HepG2 (cell line): ENCODE measurements around the gene LRRC10B. TPM values are rescaled to one million over a fixed set of nuclear protein-coding genes. Genes with fewer than 3 reads are reported as not detected.

ENCODE experiments used
- ATAC-seq: fragments of 200-7000 bp; cut with Tn5 transposase; 3 replicates; pipeline ENCODE4 v1.9.1; 2020; ENCODE audit warnings: mild to moderate bottlenecking, moderate library complexity
- BruUV-seq: library from RNA; stranded (reverse); fragments of 400-500 nt; replicated peaks from 2 replicates; lab custom pipeline; 2021; lab: Mats Ljungman, UMichigan
- CTCF ChIA-PET: fragments of 300-600 bp; formaldehyde crosslinking; extraction: SDS; loops from one replicate; lab custom pipeline; 2021; ENCODE audit warnings: low total read pairs, inconsistent platforms, low intra/inter-chr PET ratio; lab: Yijun Ruan, JAX
- POLR2A ChIA-PET: fragments of 350-600 bp; sonication (Branson Sonifier 250); formaldehyde crosslinking; loops from one replicate; lab custom pipeline; 2020; ENCODE audit warnings: antibody characterized with exemption, inconsistent platforms; lab: Yijun Ruan, JAX
- DNase-seq: peaks from one replicate; pipeline ENCODE4 v3.0.0-alpha.2; 2015; ENCODE audit warnings: low spot score
- FAIRE-seq: peaks from 3 replicates; lab custom pipeline; 2011; peaks lifted over from hg19 to GRCh38; lab: Jason Lieb, UNC
- H2AFZ ChIP-seq: one replicate; pipeline ENCODE4 v1.6.1; 2011; ENCODE audit warnings: low read length, inconsistent platforms
- H3K27ac ChIP-seq: fragments of 300-600 bp; 3 replicates; pipeline ENCODE4 v1.8.0; 2011; ENCODE audit warnings: mixed run types, mild to moderate bottlenecking, mixed read lengths, low read length, inconsistent platforms; ENCODE audit not compliant: insufficient read depth; ENCODE audit errors: extremely low read length
- H3K27me3 ChIP-seq, 2 experiments: fragments of 200-600 bp in 1 of 2; 2 replicates in 1 of 2; 3 replicates in 1 of 2; pipeline versions ENCODE4 v1.6.0 to v1.8.0; 2011; ENCODE audit warnings: low read length in 2 of 2, mild to moderate bottlenecking in 2 of 2, moderate library complexity in 2 of 2, inconsistent platforms in 1 of 2; ENCODE audit not compliant: insufficient read depth in 2 of 2, control insufficient read depth in 1 of 2
- H3K36me3 ChIP-seq, 2 experiments: fragments of 200-600 bp in 1 of 2; replicated peaks in 1 of 2; 2 replicates in 1 of 2; 3 replicates in 1 of 2; pipeline versions ENCODE4 v1.5.1 to v1.8.0; 2011; ENCODE audit warnings: low read length in 2 of 2, inconsistent platforms in 1 of 2; ENCODE audit not compliant: insufficient read depth in 2 of 2, control insufficient read depth in 1 of 2
- H3K4me1 ChIP-seq: 2 replicates; pipeline ENCODE4 v1.5.1; 2012; ENCODE audit warnings: low read length, inconsistent platforms; ENCODE audit not compliant: insufficient read depth
- H3K4me2 ChIP-seq: 2 replicates; pipeline ENCODE4 v1.6.0; 2011; ENCODE audit warnings: low read depth, low read length, inconsistent platforms
- H3K4me3 ChIP-seq, 3 experiments: fragments of 200-600 bp in 1 of 3; sonication (generic), shearing (Covaris generic) in 1 of 3; replicated peaks in 1 of 3; 2 replicates each; pipeline ENCODE4 v1.5.1; 2011 to 2016; ENCODE audit warnings: low read length in 3 of 3, inconsistent platforms in 2 of 3, low read depth in 2 of 3, mild to moderate bottlenecking in 2 of 3, control low read depth in 1 of 3, mixed read lengths in 1 of 3; ENCODE audit not compliant: insufficient read depth in 1 of 3
- H3K79me2 ChIP-seq: one replicate; pipeline ENCODE4 v1.6.1; 2011; ENCODE audit warnings: low read length, inconsistent platforms; ENCODE audit not compliant: insufficient read depth
- H3K9ac ChIP-seq: 2 replicates; pipeline ENCODE4 v1.6.0; 2011; ENCODE audit warnings: mild to moderate bottlenecking, low read depth, low read length, inconsistent platforms; ENCODE audit not compliant: insufficient read depth
- H3K9me3 ChIP-seq: 2 replicates; pipeline ENCODE4 v1.5.1; 2012; ENCODE audit warnings: mild to moderate bottlenecking, low read length
- H4K20me1 ChIP-seq: 2 replicates; pipeline ENCODE4 v1.6.0; 2011; ENCODE audit warnings: inconsistent platforms, mild to moderate bottlenecking, low read length, moderate library complexity; ENCODE audit not compliant: insufficient read depth
- GTF3A ChIP-seq: sonication (generic); formaldehyde crosslinking; conservative IDR thresholded peaks from 2 replicates; pipeline ENCODE4 v1.4.0; 2020; ENCODE audit warnings: mild to moderate bottlenecking, missing genetic modification reagents
- HMG20B ChIP-seq: conservative IDR thresholded peaks from 2 replicates; pipeline ENCODE4 v1.6.1; 2016; ENCODE audit warnings: missing genetic modification reagents, missing compliant biosample characterization
- HMGA1 ChIP-seq: sonication (generic); formaldehyde crosslinking; conservative IDR thresholded peaks from 2 replicates; pipeline ENCODE4 v1.4.0; 2020; ENCODE audit warnings: missing genetic modification reagents
- NONO ChIP-seq, 2 experiments: fragments of 450-650 bp in 1 of 2; sonication (generic) in 1 of 2; formaldehyde crosslinking in 1 of 2; IDR thresholded peaks in 1 of 2; conservative IDR thresholded peaks in 1 of 2; 2 replicates each; pipeline versions ENCODE4 v1.6.1 to v1.8.0; 2017 to 2022; ENCODE audit warnings: mild to moderate bottlenecking in 1 of 2, missing genetic modification reagents in 1 of 2, moderate library complexity in 1 of 2
- PHF21A ChIP-seq: sonication (generic); formaldehyde crosslinking; IDR thresholded peaks from 2 replicates; pipeline ENCODE4 v1.5.0; 2020; ENCODE audit warnings: mild to moderate bottlenecking, missing genetic modification reagents
- REPIN1 ChIP-seq: sonication (generic); formaldehyde crosslinking; IDR thresholded peaks from 2 replicates; pipeline ENCODE4 v1.8.0; 2022; ENCODE audit warnings: missing genetic modification reagents, low read depth, mild to moderate bottlenecking, borderline replicate concordance
- TBL1XR1 ChIP-seq: fragments of 150-350 bp; IDR thresholded peaks from 2 replicates; pipeline ENCODE4 v1.6.1; 2014; ENCODE audit warnings: borderline replicate concordance, low read length; ENCODE audit not compliant: partially characterized antibody
- ZBTB39 ChIP-seq: sonication (generic); formaldehyde crosslinking; IDR thresholded peaks from 2 replicates; pipeline ENCODE4 v1.5.0; 2020; ENCODE audit warnings: missing genetic modification reagents
- ZIK1 ChIP-seq: sonication (generic); formaldehyde crosslinking; IDR thresholded peaks from 2 replicates; pipeline ENCODE4 v1.5.0; 2020; ENCODE audit warnings: mild to moderate bottlenecking, low read depth, missing genetic modification reagents, borderline replicate concordance
- ZNF101 ChIP-seq: sonication (generic); formaldehyde crosslinking; IDR thresholded peaks from 2 replicates; pipeline ENCODE4 v1.4.0; 2020; ENCODE audit warnings: mild to moderate bottlenecking, low read depth, missing genetic modification reagents, borderline replicate concordance
- ZNF44 ChIP-seq: sonication (generic); formaldehyde crosslinking; IDR thresholded peaks from 2 replicates; pipeline ENCODE4 v1.5.1; 2020; ENCODE audit warnings: mild to moderate bottlenecking, missing genetic modification reagents
- ZNF616 ChIP-seq: sonication (generic); formaldehyde crosslinking; IDR thresholded peaks from 2 replicates; pipeline ENCODE4 v1.5.0; 2020; ENCODE audit warnings: low read depth, mild to moderate bottlenecking, missing genetic modification reagents
- ZNF619 ChIP-seq: sonication (generic); formaldehyde crosslinking; IDR thresholded peaks from 2 replicates; pipeline ENCODE4 v1.4.0; 2020; ENCODE audit warnings: mild to moderate bottlenecking, missing genetic modification reagents
- ZNF749 ChIP-seq: sonication (generic); formaldehyde crosslinking; IDR thresholded peaks from 2 replicates; pipeline ENCODE4 v1.8.0; 2022; ENCODE audit warnings: mild to moderate bottlenecking, missing genetic modification reagents, moderate library complexity, borderline replicate concordance
- ZNF773 ChIP-seq: sonication (generic); formaldehyde crosslinking; IDR thresholded peaks from 2 replicates; pipeline ENCODE4 v1.4.0; 2020; ENCODE audit warnings: missing genetic modification reagents, borderline replicate concordance
- ZNF782 ChIP-seq: sonication (generic); formaldehyde crosslinking; IDR thresholded peaks from 2 replicates; pipeline ENCODE4 v1.4.0; 2020; ENCODE audit warnings: missing genetic modification reagents, mild to moderate bottlenecking, borderline replicate concordance
- WGBS: methylation state at CpG from one replicate; pipeline ENCODE4 v1.1.6; 2017; ENCODE audit warnings: low lambda C conversion rate; 5-methylcytosine and 5-hydroxymethylcytosine counted together
- in situ Hi-C: cut with HindIII; loops from 2 replicates; pipeline ENCODE4 v1.10.0; 2017; ENCODE audit warnings: low pct_unique_long_range_greater_than_20kb; ENCODE audit not compliant: extremely low pct_ligation_motif_present
- intact Hi-C: fragments of 100-400 bp; cut with micrococcal nuclease; formaldehyde crosslinking; loops from one replicate; pipeline ENCODE4 v1.10.0; 2022; ENCODE audit not compliant: unreplicated experiment
- polyA plus RNA-seq, 8 experiments: library from polyadenylated mRNA; depleted of rRNA in 3 of 8; stranded (reverse) in 7 of 8; unstranded in 1 of 8; fragments of >200 nt; fragmentation: Illumina TruSeq in 4 of 8; extraction: Trizol in 4 of 8; gene quantifications; 2 replicates each; pipeline versions ENCODE4 v1.2.1 to v1.2.3, GENCODE V29; 2011 to 2016; ENCODE audit warnings: low read depth in 4 of 8, missing spikeins in 1 of 8, mixed read lengths in 1 of 8; ENCODE audit not compliant: insufficient read depth in 1 of 8
- total RNA-seq, 5 experiments: library from RNA; depleted of rRNA; stranded (reverse); fragments of >200 nt; fragmentation: Illumina TruSeq; extraction: Trizol; gene quantifications; 2 replicates each; pipeline ENCODE4 v1.2.3, GENCODE V29; 2016; ENCODE audit warnings: low read depth in 1 of 5
- TF ChIP-seq, protein P1 (sequence below): sonication (generic); formaldehyde crosslinking; IDR thresholded peaks from 2 replicates; pipeline ENCODE4 v1.5.0; 2020; ENCODE audit warnings: mild to moderate bottlenecking, missing genetic modification reagents, moderate library complexity

The LRRC10B gene
- total and polyA plus RNA-seq, 2 of the 13 experiments (the other 11 are each of a cell fraction or from before 2014, with no cell fraction given) = not detected

DNA sequence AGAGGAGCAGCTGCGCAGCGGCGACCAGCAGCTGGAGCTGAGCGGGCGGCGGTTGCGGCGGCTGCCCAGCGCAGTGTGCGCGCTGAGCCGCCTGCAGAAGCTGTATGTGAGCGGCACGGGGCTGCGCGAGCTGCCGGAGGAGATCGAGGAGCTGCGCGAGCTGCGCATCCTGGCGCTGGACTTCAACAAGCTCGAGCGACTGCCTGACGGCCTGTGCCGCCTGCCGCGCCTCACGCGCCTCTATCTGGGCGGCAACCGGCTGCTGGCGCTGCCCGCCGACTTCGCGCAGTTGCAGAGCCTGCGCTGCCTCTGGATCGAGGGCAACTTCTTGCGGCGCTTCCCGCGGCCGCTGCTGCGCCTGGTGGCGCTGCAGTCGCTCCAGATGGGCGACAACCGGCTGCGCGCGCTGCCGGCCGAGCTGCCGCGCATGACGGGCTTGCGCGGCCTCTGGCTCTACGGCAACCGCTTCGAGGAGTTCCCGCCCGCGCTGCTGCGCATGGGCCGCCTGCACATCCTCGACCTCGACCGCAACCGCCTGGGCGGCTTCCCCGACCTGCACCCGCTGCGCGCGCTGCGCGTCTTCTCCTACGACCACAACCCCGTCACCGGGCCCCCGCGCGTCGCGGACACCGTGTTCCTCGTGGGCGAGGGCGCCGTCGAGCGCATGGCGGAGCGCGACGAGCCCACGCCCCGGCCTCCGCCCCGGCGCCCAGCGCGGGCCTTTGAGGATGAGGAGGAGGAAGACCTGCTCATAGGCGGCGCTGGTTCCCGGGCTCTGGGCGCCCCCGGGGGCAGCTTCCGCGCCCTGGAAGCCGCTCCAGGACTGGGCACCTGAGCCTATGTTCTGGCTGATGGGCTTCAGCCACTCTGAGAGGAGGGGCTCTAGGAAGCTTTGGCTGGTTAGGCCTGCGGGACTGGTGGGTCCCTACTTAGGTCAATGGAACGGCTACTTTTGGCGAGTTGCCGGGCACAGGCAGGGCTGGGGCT is 787 bp downstream of the LRRC10B start:
- DNase-seq (peak; percentile 63), FAIRE-seq (no peak), ATAC-seq (peak; percentile 87)
- H3K4me2 ChIP-seq = peak overlapping the region; percentile 65
- H3K36me3 ChIP-seq = no peaks in the 10 kb centered on the region
- H3K27me3 ChIP-seq = peaks cover 17 to 57% of the 10 kb centered on the region in 2 experiments
- no peaks in the 10 kb centered on the region for H3K79me2 ChIP-seq
- peak overlapping the region in 2 of 3 experiments; percentile 21 to 60; a peak in 3 of 6 replicates for H3K4me3 ChIP-seq
- H3K9me3 ChIP-seq = no peaks in the 10 kb centered on the region
- CTCF ChIA-PET = no interaction called here
- POLR2A ChIA-PET = no interaction called here
- no peak overlapping the region for H3K9ac ChIP-seq
- intact Hi-C loops = no loop called here
- H2AFZ ChIP-seq = no peak overlapping the region
- no peak overlapping the region for H3K27ac ChIP-seq
- H3K4me1 ChIP-seq = peaks cover 17% of the 10 kb centered on the region
- in situ Hi-C loops = no loop called here
- no TSS peak for BruUV-seq
- WGBS = 82% methylated on average over 43 of the region's 117 CpGs
- H4K20me1 ChIP-seq = no peaks in the 10 kb centered on the region
- TF ChIP-seq PHF21A (CRISPR knock-in tag) (no peak), ZNF616 (peak; percentile 36; the same call in 1 of the 2 replicates), NONO (IDR thresholded peaks at IDR 0.05) (no peak), NONO (CRISPR knock-in tag; conservative IDR thresholded peaks at IDR 0.05) (peak; percentile 52; the same call in 1 of the 2 replicates), HMG20B (no peak), TBL1XR1 (no peak), ZNF619 (no peak), ZBTB39 (CRISPR knock-in tag) (no peak), ZNF749 (peak; percentile 50; the same call in 1 of the 2 replicates), ZNF101 (CRISPR knock-in tag) (no peak), HMGA1 (CRISPR knock-in tag) (no peak), ZNF773 (CRISPR knock-in tag) (no peak), ZNF44 (CRISPR knock-in tag) (no peak), GTF3A (CRISPR knock-in tag) (no peak), REPIN1 (CRISPR knock-in tag) (0 out of 2 replicates have a peak, but pooled peaks have one; percentile 42), ZIK1 (CRISPR knock-in tag) (no peak), ZNF782 (CRISPR knock-in tag) (no peak)
- TF ChIP-seq, protein P1, sequence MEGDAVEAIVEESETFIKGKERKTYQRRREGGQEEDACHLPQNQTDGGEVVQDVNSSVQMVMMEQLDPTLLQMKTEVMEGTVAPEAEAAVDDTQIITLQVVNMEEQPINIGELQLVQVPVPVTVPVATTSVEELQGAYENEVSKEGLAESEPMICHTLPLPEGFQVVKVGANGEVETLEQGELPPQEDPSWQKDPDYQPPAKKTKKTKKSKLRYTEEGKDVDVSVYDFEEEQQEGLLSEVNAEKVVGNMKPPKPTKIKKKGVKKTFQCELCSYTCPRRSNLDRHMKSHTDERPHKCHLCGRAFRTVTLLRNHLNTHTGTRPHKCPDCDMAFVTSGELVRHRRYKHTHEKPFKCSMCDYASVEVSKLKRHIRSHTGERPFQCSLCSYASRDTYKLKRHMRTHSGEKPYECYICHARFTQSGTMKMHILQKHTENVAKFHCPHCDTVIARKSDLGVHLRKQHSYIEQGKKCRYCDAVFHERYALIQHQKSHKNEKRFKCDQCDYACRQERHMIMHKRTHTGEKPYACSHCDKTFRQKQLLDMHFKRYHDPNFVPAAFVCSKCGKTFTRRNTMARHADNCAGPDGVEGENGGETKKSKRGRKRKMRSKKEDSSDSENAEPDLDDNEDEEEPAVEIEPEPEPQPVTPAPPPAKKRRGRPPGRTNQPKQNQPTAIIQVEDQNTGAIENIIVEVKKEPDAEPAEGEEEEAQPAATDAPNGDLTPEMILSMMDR = peak; percentile 79
